ENCODE results near the gene UNCX. TPM values are rescaled to one million over a fixed set of nuclear protein-coding genes. Genes with fewer than 3 reads are reported as not detected.

UNCX gene
- total RNA-seq, 1 experiment from 2014 or later, result not detected

- ChIA-PET RAD21 (ENCODE audit: low non-redundant PET in 1 of 2, low total read pairs in 2 of 2, uncharacterized antibody in 2 of 2, unreplicated experiment in 2 of 2) (no interaction called here), POLR2A (no interaction called here), CTCF (no interaction called here)
- Histone ChIP-seq H3K27ac (ENCODE audit: low read depth, low read length) (no peak overlapping the region), H3K4me2 (ENCODE audit: low read length) (no peak overlapping the region), H3K4me1 (ENCODE audit: control insufficient read depth in 1 of 2, insufficient read depth in 2 of 2, low read length in 2 of 2) (no peaks in the 10 kb centered on the region), H3K27me3 (ENCODE audit: insufficient read depth, low read length) (no peaks in the 10 kb centered on the region), H3K9ac (ENCODE audit: low read length) (no peak overlapping the region), H3K9me2 (ENCODE audit: insufficient read depth) (no peaks in the 10 kb centered on the region), H3K36me3 (ENCODE audit: control insufficient read depth in 1 of 2, insufficient read depth in 2 of 2, low read length in 2 of 2) (no peaks in the 10 kb centered on the region), H2AFZ (ENCODE audit: low read depth, low read length, poor library complexity, severe bottlenecking) (no peak overlapping the region), H4K20me1 (ENCODE audit: insufficient read depth) (no peaks in the 10 kb centered on the region), H3K79me2 (ENCODE audit: insufficient read depth, low read length) (no peaks in the 10 kb centered on the region), H3K4me3 (replicated peaks in 1 of 2; ENCODE audit: low read depth in 1 of 2, low read length in 2 of 2) (no peak overlapping the region), H3K9me3 (ENCODE audit: control insufficient read depth in 1 of 2, insufficient read depth in 1 of 2, low read depth in 1 of 2, low read length in 2 of 2) (no peaks in the 10 kb centered on the region)
- TF ChIP-seq ZBTB33 (IDR thresholded peaks at IDR 0.05; ENCODE audit: extremely low read depth, insufficient replicate concordance, low read length) (no peak), POLR2A (IDR thresholded peaks at IDR 0.05; ENCODE audit: borderline replicate concordance, extremely low read depth, insufficient read depth, insufficient read length) (no peak), FOSL1 (IDR thresholded peaks at IDR 0.05; ENCODE audit: low read depth) (no peak)
- no peak for ATAC-seq
- BruUV-seq (replicated peaks), result no TSS peak
- DNase-seq (ENCODE audit: low read depth, low spot score), result no peak
- intact Hi-C loops (cut with micrococcal nuclease), result no loop called here
These were observed 16.4 kb downstream of the UNCX start for GRCh38 chr7:1248916-1249581.

GRCh38 chr7:1249731-1250130 lies 17.1 kb downstream of the UNCX start:
- Histone ChIP-seq H4K20me1 (ENCODE audit: insufficient read depth) (no peaks in the 10 kb centered on the region), H3K27me3 (ENCODE audit: insufficient read depth, low read length) (no peaks in the 10 kb centered on the region), H3K9me3 (ENCODE audit: control insufficient read depth in 1 of 2, insufficient read depth in 1 of 2, low read depth in 1 of 2, low read length in 2 of 2) (no peaks in the 10 kb centered on the region), H3K79me2 (ENCODE audit: insufficient read depth, low read length) (no peaks in the 10 kb centered on the region), H3K4me1 (ENCODE audit: control insufficient read depth in 1 of 2, insufficient read depth in 2 of 2, low read length in 2 of 2) (no peaks in the 10 kb centered on the region), H2AFZ (ENCODE audit: low read depth, low read length, poor library complexity, severe bottlenecking) (no peak overlapping the region), H3K27ac (ENCODE audit: low read depth, low read length) (no peak overlapping the region), H3K4me3 (replicated peaks in 1 of 2; ENCODE audit: low read depth in 1 of 2, low read length in 2 of 2) (no peak overlapping the region), H3K9ac (ENCODE audit: low read length) (no peak overlapping the region), H3K9me2 (ENCODE audit: insufficient read depth) (no peaks in the 10 kb centered on the region), H3K4me2 (ENCODE audit: low read length) (no peak overlapping the region), H3K36me3 (ENCODE audit: control insufficient read depth in 1 of 2, insufficient read depth in 2 of 2, low read length in 2 of 2) (no peaks in the 10 kb centered on the region)
- DNase-seq (ENCODE audit: low read depth, low spot score) (no peak), ATAC-seq (no peak)
- TF ChIP-seq EZH2phosphoT487 (IDR thresholded peaks at IDR 0.05; ENCODE audit: borderline replicate concordance) (no peak), YY1 (IDR thresholded peaks at IDR 0.05; ENCODE audit: extremely low read depth, insufficient replicate concordance, low read depth, low read length) (no peak), ATF3 (IDR thresholded peaks at IDR 0.05) (no peak), ZFX (IDR thresholded peaks at IDR 0.05) (no peak), ZBTB33 (IDR thresholded peaks at IDR 0.05; ENCODE audit: extremely low read depth, insufficient replicate concordance, low read length) (no peak), POLR2AphosphoS5 (IDR thresholded peaks at IDR 0.05; ENCODE audit: low read depth, low read length) (no peak), TCF7L2 (IDR thresholded peaks at IDR 0.05; ENCODE audit: borderline replicate concordance, extremely low read depth, insufficient read depth, insufficient read length) (no peak), ZNF274 (IDR thresholded peaks at IDR 0.05; ENCODE audit: low read depth, low read length) (no peak), REST (IDR thresholded peaks at IDR 0.05; ENCODE audit: low read depth) (no peak)
- ChIA-PET CTCF (no interaction called here), RAD21 (ENCODE audit: low non-redundant PET in 1 of 2, low total read pairs in 2 of 2, uncharacterized antibody in 2 of 2, unreplicated experiment in 2 of 2) (no interaction called here), POLR2A (no interaction called here)
- intact Hi-C loops (cut with micrococcal nuclease), result no loop called here
- no TSS peak for BruUV-seq (replicated peaks)

All from HCT116 (cell line).